ENCODE measurements around the gene KLF2.

KLF2 gene

GRCh38 chr19:16355293-16356043 lies 30.8 kb downstream of the KLF2 start:
- no peak overlapping the region for H3K4me2 ChIP-seq (ENCODE audit: low read length)
- H3K36me3 ChIP-seq (ENCODE audit: insufficient read depth, low read length), result peaks cover 11% of the 10 kb centered on the region
- H3K4me3 ChIP-seq (ENCODE audit: low read depth, low read length, poor library complexity, severe bottlenecking), result no peak overlapping the region
- TF ChIP-seq CTCF (IDR thresholded peaks at IDR 0.05; ENCODE audit: low read length) (no peak), EZH2 (IDR thresholded peaks at IDR 0.05; ENCODE audit: borderline replicate concordance, low read length) (no peak)
- H3K27ac ChIP-seq (ENCODE audit: low read depth, low read length, poor library complexity, severe bottlenecking), result no peak overlapping the region
- no peaks in the 10 kb centered on the region for H3K27me3 ChIP-seq (ENCODE audit: insufficient read depth, low read length)
- no peaks in the 10 kb centered on the region for H3K79me2 ChIP-seq (ENCODE audit: insufficient read depth, low read length)
- H4K20me1 ChIP-seq (ENCODE audit: insufficient read depth, low read length), result no peaks in the 10 kb centered on the region
- no peaks in the 10 kb centered on the region for H3K9me3 ChIP-seq (ENCODE audit: low read length)
- no peak overlapping the region for H3K9ac ChIP-seq (ENCODE audit: low read length)
- no peaks in the 10 kb centered on the region for H3F3A ChIP-seq (ENCODE audit: insufficient read depth, low read length)
- H3K4me1 ChIP-seq (ENCODE audit: insufficient read depth, low read length, severe bottlenecking), result no peaks in the 10 kb centered on the region
- H2AFZ ChIP-seq (ENCODE audit: low read length), result no peak overlapping the region
- H3K9me2 ChIP-seq (ENCODE audit: low read depth, low read length), result no peaks in the 10 kb centered on the region

GRCh38 chr19:16358456-16358855 lies 33.8 kb downstream of the KLF2 start:
- Histone ChIP-seq H3K9me3 (ENCODE audit: low read length) (no peaks in the 10 kb centered on the region), H3K9me2 (ENCODE audit: low read depth, low read length) (no peaks in the 10 kb centered on the region), H3F3A (ENCODE audit: insufficient read depth, low read length) (no peaks in the 10 kb centered on the region), H3K36me3 (ENCODE audit: insufficient read depth, low read length) (peaks cover 27% of the 10 kb centered on the region), H3K9ac (ENCODE audit: low read length) (no peak overlapping the region), H3K27me3 (ENCODE audit: insufficient read depth, low read length) (no peaks in the 10 kb centered on the region), H3K79me2 (ENCODE audit: insufficient read depth, low read length) (no peaks in the 10 kb centered on the region), H3K4me3 (ENCODE audit: low read depth, low read length, poor library complexity, severe bottlenecking) (no peak overlapping the region), H3K27ac (ENCODE audit: low read depth, low read length, poor library complexity, severe bottlenecking) (no peak overlapping the region), H2AFZ (ENCODE audit: low read length) (no peak overlapping the region), H3K4me2 (ENCODE audit: low read length) (no peak overlapping the region), H4K20me1 (ENCODE audit: insufficient read depth, low read length) (no peaks in the 10 kb centered on the region), H3K4me1 (ENCODE audit: insufficient read depth, low read length, severe bottlenecking) (no peaks in the 10 kb centered on the region)
- TF ChIP-seq EZH2 (IDR thresholded peaks at IDR 0.05; ENCODE audit: borderline replicate concordance, low read length), result no peak
- no peak for TF ChIP-seq CTCF (IDR thresholded peaks at IDR 0.05; ENCODE audit: low read length)

GRCh38 chr19:16359074-16359473 lies 34.4 kb downstream of the KLF2 start:
- no peaks in the 10 kb centered on the region for H3K79me2 ChIP-seq (ENCODE audit: insufficient read depth, low read length)
- no peaks in the 10 kb centered on the region for H3K4me1 ChIP-seq (ENCODE audit: insufficient read depth, low read length, severe bottlenecking)

More at GRCh38 chr19:16359074-16359473, 34.4 kb downstream of the KLF2 start:
- Histone ChIP-seq H3K36me3 (ENCODE audit: insufficient read depth, low read length) (peaks cover 27% of the 10 kb centered on the region), H3F3A (ENCODE audit: insufficient read depth, low read length) (no peaks in the 10 kb centered on the region), H3K9ac (ENCODE audit: low read length) (no peak overlapping the region), H3K27me3 (ENCODE audit: insufficient read depth, low read length) (no peaks in the 10 kb centered on the region), H3K4me2 (ENCODE audit: low read length) (no peak overlapping the region), H4K20me1 (ENCODE audit: insufficient read depth, low read length) (no peaks in the 10 kb centered on the region), H3K9me3 (ENCODE audit: low read length) (no peaks in the 10 kb centered on the region), H3K27ac (ENCODE audit: low read depth, low read length, poor library complexity, severe bottlenecking) (no peak overlapping the region), H2AFZ (ENCODE audit: low read length) (no peak overlapping the region), H3K4me3 (ENCODE audit: low read depth, low read length, poor library complexity, severe bottlenecking) (no peak overlapping the region), H3K9me2 (ENCODE audit: low read depth, low read length) (no peaks in the 10 kb centered on the region)
- TF ChIP-seq EZH2 (IDR thresholded peaks at IDR 0.05; ENCODE audit: borderline replicate concordance, low read length) (no peak), CTCF (IDR thresholded peaks at IDR 0.05; ENCODE audit: low read length) (no peak)

Measured in OCI-LY1 (cell line).